EH (cell line): ENCODE data around the gene NAALADL1.
"Not testable (repeated sequence)": the region's sequence is repeated elsewhere in the genome, so short reads cannot be mapped to it uniquely, and the experiment has no call there.

ENCODE experiments used
- DNase-seq: peaks from one replicate; pipeline ENCODE4 v3.0.0-alpha.2; 2015; ENCODE audit warnings: low read depth

Gene NAALADL1

DNA sequence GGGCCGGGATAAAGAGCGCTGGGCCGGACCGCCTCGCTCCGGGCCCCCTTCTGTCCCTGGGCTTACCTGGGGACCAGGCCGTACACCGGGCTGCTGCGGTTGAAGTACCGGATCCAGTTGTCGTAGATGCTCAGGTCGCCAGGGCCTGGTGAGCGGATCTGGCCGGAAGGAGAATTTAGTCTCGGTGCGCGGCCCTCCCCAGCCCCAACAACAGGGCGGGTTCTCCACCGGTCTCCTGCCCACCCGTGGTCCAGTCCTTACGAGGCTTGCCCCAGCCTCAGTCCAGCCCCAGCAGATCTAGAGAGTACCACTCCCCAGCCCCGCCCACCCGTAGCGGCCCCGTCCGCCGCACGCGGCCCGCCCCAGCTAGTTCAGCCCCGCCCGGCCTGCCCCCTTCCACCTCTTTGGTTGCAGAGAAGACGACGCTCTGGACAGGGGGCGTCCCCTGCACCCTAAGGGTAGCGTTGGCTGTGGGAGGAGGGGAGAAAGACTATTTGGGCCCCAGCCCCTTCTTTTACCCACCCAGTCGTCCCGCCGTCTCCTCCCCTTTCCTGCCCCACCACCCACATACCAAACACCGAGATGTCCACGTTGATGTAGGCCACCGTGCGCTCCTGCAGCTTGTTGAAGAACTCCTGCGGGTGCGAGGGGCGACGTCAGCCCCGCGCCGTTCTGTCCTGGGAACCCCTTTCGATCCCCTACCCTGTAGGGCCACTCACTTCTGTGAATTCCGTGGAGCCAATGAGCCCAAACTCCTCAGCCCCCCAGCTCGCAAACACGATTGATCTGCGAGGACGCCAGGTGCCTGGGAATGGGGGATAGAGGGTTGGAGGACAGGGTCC lies 10.6 kb downstream of the NAALADL1 start:
- DNase-seq = peak; percentile 25

DNA sequence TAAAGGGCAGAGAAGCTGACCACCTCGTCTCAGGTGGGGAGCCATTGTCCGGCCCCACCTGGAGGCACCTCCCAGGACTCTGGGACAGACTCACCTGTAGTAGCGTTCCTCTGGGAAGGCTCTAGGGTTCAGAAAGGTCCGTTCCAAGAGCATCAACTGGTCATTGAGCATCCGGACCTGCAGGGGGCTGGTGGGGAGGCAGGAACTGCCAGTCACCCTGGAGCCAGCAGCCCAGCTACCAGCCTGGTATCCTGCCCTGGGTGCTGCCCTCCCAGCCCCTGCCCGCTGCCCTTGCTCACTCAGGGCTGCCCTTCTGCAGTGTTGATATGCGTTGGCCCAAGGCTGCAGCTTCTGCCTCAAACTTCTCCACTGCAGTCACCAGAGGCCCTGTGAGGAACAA lies 12.6 kb downstream of the NAALADL1 start:
- no peak for DNase-seq

DNA sequence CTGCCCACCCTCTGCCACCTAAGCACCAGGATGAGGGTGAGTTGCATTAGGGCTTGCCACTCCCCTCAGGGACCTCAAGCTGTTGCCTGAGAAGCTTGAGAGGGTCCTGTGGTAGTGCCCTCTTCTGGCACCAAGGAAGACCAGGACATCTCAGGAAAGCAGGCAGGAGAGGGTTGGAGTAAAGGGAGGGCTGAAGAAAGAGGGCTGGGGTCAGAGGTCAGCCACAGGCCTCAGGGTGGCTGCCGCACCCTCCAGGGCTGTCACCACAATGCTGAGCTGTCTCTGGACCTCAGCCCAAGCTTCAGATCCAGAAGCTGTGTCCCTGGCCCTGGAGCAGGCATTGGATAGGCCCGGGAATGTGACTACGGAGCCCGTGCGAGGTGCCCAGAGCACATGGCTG lies 13.3 kb downstream of the NAALADL1 start:
- no peak for DNase-seq

DNA sequence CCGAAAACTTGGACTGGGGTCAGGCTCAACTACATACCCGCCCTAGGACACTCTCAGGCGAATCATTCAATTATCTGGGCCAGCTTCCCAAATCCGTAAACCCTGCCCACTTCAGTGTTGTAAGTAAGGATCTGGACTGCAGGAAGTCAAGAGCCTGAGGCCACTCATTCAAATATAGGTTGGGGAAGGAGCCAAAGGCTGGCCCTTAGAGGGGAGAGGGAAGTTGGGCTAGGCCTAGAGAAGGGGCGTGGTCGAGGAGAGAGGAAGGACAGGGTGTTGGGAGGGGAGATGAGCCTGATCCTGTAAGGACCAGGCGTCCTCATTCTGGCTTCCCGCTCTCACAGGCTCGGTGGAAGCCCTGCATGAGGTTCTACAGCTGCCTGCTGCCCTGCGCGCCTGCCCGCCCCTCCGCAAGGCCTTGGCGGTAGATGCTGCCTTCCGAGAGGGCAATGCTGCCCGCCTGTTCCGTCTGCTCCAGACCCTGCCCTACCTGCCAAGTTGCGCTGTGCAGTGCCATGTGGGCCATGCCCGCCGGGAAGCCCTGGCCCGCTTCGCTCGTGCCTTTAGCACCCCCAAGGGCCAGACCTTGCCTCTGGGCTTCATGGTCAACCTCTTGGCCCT lies 14.4 kb downstream of the NAALADL1 start:
- DNase-seq = peak; percentile 79

DNA sequence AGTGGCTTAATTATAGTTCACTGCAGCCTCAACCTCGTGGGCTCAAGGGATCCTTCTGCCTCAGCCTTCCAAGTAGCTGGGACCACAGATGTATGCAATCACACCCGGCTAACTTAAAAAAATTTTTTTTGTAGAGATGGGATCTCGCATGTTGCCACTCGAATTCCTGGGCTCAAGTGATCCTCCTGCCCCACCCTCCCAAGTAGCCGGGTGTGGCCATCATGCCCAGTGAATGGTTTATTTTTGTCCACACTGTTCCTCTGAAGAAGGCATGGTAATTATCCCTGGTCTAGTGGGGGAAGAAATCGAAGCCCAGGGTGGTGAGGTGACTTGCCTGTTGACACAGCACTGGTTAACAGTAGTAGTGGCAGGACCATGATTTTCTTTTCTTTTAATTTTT lies 15.5 kb downstream of the NAALADL1 start:
- DNase-seq = no peak

DNA sequence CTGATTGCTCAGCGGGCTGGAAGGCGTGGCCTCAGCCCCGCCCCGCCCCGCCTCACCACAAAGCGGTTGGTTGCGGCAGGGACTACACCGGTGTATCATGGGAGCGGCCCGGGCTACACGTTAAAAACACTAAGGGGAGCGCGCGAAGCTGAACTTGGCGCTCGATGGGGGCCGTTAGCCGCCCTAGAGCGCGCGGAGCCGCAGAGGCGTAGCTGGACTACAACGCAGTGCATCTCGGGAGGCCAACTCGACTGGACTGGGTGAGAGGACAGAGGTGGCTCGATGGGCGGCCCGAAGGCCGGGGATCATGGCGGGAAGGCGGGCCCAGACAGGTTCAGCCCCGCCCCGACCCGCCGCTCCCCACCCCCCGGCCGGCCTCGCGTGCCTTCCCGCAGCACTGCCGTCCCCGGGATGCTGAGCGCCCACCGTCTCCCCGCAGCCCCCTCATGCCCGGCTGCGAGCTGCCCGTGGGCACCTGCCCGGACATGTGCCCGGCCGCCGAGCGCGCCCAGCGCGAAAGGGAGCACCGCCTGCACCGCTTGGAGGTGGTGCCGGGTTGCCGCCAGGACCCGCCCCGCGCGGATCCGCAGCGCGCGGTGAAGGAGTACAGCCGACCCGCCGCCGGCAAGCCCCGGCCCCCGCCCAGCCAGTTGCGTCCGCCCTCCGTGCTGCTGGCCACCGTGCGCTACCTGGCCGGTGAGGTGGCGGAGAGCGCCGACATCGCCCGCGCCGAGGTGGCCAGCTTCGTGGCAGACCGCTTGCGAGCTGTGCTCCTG lies 17.3 kb downstream of the NAALADL1 start, which contains the start of gene SAC3D1:
TSS of gene SAC3D1 (plus strand) at position 364 of the 776 bp plus-strand sequence. CDS start at position 447, 83 bp downstream.
- peak; percentile 96 for DNase-seq

DNA sequence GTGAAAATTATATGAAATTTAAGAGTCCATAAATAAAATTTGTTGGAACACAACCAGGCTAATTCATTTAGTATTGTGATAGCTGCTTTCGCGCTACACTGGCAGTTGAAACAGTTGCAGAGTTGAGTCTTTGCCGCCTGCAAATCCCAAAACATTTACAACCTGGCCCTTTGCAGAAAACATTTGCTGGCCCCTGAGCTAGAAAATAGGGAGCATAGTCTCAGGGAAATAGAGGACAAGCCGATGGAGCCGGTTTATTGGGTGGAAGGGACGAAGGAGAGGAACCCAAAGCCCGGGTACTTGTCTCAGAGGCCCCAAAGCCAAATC lies 17.9 kb downstream of the NAALADL1 start:
- DNase-seq = no peak

DNA sequence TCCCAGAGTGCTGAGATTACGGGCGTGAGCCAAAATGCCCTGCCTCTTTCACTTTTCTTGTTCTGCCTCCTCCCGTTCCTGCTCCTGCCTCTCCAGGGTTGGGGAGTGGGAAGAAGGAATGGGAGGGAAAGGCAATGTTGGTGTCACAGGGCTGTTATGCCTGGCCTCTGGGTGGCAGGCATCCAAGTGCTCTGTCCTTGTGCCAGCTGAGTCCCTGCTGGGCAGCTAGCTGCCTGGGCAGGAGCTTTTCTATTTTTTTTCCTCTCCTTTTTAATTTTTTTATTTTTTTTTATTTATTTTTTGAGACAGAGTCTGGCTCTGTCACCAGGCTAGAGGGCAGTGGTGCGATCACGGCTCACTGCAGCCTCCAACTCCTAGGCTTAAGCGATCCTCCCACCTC lies 21.4 kb downstream of the NAALADL1 start:
- DNase-seq = no peak

DNA sequence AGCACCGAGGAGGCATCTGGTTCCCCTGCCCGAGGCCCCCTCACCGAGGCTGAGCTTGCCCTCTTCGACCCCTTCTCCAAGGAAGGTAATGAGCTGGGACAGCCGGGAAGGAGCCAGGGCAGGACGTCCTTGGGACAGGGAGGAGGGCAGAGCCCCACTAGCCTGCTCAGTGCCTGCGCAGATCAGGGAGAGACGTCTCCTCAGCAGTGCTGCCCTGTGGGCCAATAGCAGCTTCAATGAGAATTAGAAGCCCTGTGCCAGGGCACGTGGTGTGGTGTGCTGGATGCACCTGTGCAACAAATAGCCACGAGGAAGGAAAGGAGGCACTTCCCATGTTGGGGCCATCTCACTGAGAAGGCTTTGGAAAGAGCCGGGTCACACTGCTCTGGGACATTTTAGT lies 22.8 kb downstream of the NAALADL1 start:
- no peak for DNase-seq

DNA sequence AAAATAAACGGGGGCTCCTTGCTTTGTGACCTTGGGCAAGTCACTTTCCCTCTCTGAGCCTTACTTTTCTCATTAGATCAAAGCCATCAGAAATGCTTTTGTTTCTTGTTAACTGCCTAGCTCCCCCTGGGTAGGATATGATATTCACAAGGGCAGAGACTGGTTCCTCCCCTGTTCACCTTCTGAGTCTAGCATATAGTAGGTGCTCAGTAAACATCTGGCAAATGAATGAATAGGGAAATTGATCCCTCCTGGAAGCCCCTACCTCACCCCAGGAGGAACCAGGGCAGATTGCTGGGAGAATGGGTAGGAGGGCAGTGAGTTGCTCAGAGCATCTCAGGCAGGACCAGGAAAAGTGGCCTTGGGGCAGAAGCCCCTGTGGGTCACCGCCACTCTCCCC lies 23.9 kb downstream of the NAALADL1 start:
- no peak for DNase-seq

DNA sequence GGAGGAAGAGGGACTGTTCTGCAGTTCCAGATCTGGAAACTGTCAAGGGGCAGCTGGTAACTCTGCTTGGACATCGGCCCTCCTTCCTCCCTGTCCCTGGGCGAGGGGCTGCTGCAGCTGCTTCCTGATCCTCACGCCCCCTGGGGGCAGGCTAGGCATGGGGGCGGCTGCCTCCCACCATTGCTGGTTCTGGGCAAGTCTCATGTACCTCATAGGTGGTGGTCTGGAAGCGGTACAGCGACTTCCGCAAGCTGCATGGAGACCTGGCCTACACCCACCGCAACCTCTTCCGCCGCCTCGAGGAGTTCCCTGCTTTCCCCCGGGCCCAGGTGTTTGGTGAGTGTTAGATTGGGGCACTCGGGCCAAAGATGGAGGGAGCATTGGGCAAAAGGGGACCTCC lies 26.1 kb downstream of the NAALADL1 start:
- no peak for DNase-seq

DNA sequence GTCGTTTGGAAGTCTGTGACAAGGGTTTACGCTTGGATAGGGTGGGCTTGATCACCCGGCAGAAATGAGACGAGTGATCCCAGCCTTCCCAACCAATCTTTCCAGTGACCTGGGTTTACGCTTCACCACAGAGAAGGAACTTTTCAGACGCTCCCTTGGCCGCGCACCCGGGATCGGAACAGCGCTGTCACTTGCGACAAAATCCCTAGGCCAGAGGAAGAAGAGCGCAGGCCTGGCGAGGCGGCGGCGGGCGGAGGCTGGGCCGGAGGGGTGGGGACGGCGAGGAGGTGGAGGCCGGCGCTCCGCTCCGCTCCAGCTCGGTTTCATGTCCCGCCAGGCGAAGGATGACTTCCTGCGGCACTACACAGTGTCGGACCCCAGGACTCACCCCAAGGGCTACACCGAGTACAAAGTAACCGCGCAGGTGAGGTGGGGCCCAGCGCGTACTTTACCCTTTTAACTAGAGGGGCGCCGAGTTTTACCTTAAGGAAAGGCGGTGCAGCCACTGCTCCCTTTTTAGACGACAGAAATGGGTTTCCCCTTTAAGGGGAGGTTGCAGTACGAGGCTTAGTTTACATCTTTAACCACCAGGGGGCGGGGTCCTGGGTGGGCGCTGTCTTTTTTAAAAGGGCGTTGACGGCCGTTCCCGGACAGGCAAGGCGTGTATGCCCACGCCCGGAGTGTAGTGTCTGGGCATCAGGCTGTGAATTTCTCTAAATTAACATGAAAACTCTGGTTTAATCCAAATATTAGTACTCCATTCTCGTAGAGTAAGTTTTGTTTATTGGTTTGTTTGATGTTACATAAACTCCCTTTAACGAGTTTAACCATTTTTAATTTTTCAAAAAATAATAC lies 30.9 kb downstream of the NAALADL1 start, which contains the start of gene SNX15:
TSS of gene SNX15 (plus strand) at position 227 of the 855 bp plus-strand sequence. CDS start at position 326, 99 bp downstream.
- peak; percentile 95 for DNase-seq

DNA sequence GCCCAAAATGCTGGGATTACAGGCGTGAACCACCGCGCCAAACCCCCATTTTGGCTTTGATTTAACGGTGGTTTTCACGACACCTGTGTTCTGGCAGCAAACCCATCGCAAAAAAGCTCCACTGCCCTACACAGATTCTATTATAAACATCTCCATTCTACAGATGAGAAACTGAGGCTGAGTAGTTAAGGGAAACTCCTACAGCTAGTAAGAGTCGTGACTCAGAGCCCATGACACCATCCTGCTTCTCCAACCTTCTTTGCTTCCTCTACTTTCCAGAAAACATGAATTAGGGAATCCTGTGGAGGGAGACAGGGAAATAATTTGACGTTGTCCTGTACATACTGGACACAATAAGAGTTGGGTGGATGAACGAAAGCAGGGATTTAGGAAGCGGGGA lies 31.5 kb downstream of the NAALADL1 start:
- no peak for DNase-seq

DNA sequence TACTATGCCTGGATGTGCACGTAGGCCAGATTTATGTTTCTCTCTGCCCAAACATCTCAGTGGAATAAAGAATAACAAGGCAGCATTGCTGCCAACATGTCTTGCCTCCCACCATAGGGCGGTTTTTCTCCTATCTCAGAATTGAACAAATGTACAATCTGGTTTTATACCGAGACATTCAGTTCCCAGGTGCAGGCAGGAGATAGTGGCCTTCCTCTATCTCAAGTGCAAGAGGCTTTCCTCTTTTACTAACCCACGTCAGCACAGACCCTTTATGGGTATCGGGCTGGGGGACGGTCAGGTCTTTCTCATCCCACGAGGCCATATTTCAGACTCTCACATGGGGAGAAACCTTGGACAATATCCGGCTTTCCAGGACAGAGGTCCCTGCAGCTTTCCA lies 34.9 kb downstream of the NAALADL1 start:
- DNase-seq = not testable (repeated sequence)

DNA sequence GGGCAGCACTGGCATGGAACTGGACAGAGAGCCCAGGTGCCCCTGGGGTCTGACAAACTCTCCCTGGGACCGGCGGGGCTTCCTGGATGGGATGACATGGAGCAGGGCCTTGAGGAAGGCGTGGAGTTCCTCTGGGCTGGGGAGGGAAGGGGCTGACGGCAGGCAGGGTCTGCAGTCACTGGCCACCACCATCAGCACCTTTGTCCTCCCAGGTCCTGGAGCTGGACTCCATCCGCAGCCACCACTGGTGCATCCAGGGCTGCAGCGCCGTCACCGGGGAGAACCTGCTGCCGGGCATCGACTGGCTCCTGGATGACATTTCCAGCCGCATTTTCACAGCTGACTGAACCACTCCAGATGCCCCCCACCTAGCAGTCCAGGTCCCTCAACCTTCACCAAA lies 36.8 kb downstream of the NAALADL1 start:
- DNase-seq = no peak

DNA sequence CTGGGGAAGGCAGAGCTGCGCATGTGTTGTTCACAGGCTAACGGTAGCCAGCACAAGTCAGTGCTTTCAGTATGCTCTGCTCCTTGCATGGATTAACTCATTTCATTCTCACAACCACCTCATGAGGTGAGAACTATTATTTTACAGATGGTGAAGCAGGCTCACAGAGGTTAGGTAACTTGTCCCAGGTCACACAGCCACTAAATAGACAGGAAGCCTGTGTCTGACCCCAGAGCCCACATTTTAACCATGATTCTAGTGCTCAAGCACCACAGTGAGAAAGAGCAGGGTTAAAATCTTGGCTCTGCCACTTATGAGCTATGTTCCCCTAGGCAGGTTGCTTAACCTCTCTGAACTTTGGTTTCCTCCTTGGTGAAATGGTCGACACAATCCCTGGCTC lies 37.4 kb downstream of the NAALADL1 start:
- DNase-seq = no peak

DNA sequence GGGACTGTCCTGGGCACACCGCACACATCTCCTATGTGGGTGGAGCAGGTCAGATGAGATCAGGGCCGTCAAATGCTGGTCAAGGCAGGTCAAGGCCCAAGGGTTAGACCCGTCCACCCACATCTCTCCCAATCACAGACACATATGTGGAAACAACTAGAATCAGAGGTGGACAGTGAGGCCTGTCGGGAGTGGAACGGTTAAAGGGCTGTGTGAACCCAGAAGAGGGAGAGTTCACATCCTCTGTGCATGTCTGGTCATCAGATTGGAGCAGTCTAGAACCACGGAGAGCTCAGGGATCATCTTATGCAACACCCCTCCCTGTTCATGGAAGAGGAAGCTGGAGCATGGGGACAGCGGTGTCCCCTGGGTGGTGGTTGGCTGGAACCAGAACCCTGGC lies 38.5 kb downstream of the NAALADL1 start:
- DNase-seq = no peak

DNA sequence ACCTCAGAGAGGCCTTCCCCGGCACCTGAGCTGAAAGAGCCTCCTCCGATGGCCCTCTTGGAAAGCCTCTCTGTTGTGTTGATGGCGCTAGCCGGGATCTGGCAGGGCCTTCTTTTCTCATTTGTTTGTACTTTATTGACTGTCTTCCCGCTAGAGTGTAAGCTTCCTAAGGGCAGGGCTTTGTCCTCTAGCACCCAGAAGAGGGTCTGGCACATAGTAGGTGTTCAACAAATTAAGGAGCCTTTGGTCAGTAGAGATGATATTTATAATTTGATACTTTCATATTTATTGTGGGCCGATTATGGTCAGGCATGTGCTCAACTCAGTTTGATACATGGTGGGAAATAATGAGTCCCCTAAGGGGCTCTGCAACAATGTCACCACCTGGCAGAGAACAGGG lies 40.4 kb downstream of the NAALADL1 start:
- no peak for DNase-seq

DNA sequence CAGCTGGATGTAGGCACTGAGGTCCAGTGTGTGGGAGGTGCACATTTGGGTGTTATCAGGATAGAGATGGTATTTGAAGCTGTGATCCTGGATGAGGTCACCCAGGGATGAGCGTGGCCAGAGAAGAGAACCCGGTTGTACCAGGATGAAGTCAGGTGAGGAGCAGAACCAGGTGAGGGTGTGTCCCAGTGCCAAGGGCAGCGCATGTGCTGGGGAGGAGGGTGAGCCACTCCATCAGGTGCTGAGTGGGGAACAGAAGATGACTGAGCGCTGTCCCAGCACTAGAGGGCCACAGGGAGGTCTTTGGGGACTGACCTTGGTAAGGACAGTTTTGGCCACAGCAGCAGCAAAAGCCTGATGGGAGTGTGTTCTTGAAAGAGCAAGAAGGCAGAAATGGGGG lies 41.6 kb downstream of the NAALADL1 start:
- no peak for DNase-seq

DNA sequence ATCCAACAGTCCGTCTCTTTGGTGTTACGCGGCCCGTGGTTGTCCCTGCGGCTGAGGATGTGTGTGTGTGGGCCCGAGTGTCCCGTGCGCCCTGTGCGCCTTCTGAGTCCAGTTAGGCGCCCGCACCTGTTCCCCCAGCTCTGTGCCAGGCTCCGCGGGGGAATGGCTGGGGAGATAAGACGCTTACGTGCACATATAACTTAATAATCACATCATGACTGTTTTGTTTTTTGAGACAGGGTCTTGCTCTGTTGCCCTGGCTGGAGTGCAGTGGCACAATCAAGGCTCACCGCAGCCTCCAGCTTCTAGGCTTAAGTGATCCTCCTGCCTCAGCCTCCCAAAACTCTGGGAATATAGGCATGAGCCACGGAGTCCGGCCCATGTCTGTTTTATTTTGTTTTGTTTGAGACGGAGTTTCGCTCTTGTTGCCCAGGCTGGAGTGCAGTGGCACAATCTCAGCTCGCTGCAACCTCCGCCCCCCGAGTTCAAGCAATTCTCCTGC lies 43.6 kb downstream of the NAALADL1 start:
- no peak for DNase-seq

DNA sequence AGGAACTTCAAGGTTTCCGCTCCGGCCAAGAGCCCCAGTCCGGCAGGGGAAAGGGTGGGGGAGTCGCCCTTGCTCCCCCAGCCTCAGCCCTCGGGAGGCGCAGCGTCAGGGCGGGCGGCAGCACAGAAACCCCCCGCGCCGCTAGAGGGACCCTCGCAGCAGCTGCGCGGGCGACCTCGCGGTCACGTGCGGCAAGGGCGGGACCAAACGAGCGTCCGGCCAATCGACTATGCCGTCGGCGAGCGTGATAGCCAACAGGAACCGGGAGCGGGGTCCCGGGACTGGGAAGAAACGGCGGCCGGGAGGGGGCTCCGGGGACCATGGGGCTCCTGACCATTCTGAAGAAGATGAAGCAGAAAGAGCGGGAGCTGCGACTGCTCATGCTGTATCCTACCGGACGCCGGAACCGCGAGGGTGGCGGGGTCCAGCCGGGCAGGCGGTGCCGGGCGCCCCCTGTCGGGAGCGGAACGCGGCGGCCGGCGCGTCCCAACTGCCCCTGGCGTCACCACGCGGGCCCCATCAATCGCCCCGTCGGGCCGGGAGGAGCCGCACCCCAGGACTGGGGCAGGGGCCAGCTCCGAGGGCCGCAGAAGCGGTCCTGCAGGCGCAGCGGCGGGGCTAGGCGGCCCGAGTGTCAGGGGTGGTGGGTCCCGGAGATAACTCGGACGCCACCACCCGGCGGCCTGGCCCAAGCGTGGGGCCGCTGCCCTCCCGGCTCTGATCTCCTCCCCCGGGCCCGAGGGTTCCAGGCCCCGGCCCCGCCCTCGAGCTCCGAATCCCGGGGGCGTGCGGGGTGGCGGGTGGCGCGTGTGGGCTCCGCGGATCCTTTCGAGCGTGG lies 44.2 kb downstream of the NAALADL1 start, which contains the start of gene ARL2:
TSS of gene ARL2 (plus strand) at position 273 of the 838 bp plus-strand sequence. CDS start at position 321, 48 bp downstream.
- peak; percentile 89 for DNase-seq
